HepG2 (cell line): ENCODE results near the gene FRMD8. TPM values are rescaled to one million over a fixed set of nuclear protein-coding genes. Genes with fewer than 3 reads are reported as not detected.

Source experiments
- AGO2 ChIP-seq: fragments of 200-400 bp; formaldehyde crosslinking; optimal IDR thresholded peaks from 2 replicates; pipeline ENCODE3; 2017; ENCODE audit warnings: mild to moderate bottlenecking, low read depth, low read length, moderate library complexity
- ATM ChIP-seq: fragments of 450-650 bp; IDR thresholded peaks from 2 replicates; pipeline ENCODE4 v1.7.1; 2017; ENCODE audit warnings: mild to moderate bottlenecking, borderline replicate concordance
- CBFB ChIP-seq: sonication (generic); formaldehyde crosslinking; IDR thresholded peaks from 2 replicates; pipeline ENCODE4 v1.4.0; 2020; ENCODE audit warnings: missing genetic modification reagents
- FOXO1 ChIP-seq: sonication (generic); formaldehyde crosslinking; IDR thresholded peaks from 2 replicates; pipeline ENCODE4 v1.4.0; 2020; ENCODE audit warnings: missing genetic modification reagents
- HES4 ChIP-seq: sonication (generic); formaldehyde crosslinking; IDR thresholded peaks from 2 replicates; pipeline ENCODE4 v1.9.0; 2021; ENCODE audit warnings: mild to moderate bottlenecking, missing genetic modification reagents, borderline replicate concordance
- POLR2AphosphoS5 ChIP-seq: IDR thresholded peaks from 2 replicates; pipeline ENCODE4 v1.6.1; 2012; ENCODE audit warnings: low read depth, low read length
- POLR2G ChIP-seq: fragments of 200-400 bp; formaldehyde crosslinking; IDR thresholded peaks from 2 replicates; pipeline ENCODE4 v1.6.1; 2018; ENCODE audit warnings: mild to moderate bottlenecking, low read depth, low read length, moderate library complexity
- RBFOX2 ChIP-seq: fragments of 200-400 bp; formaldehyde crosslinking; IDR thresholded peaks from 2 replicates; pipeline ENCODE4 v1.6.1; 2017; ENCODE audit warnings: low read depth, mild to moderate bottlenecking, low read length
- RBM22 ChIP-seq: fragments of 200-400 bp; formaldehyde crosslinking; optimal IDR thresholded peaks from 2 replicates; pipeline ENCODE3; 2017; ENCODE audit warnings: mild to moderate bottlenecking, low read length, moderate library complexity
- ZFP36L2 ChIP-seq: sonication (generic); formaldehyde crosslinking; IDR thresholded peaks from 2 replicates; pipeline ENCODE4 v1.4.0; 2020; ENCODE audit warnings: missing genetic modification reagents
- ZFP37 ChIP-seq: sonication (generic); formaldehyde crosslinking; IDR thresholded peaks from 2 replicates; pipeline ENCODE4 v1.4.0; 2020; ENCODE audit warnings: missing genetic modification reagents, borderline replicate concordance
- ZNF180 ChIP-seq: sonication (generic); formaldehyde crosslinking; IDR thresholded peaks from 2 replicates; pipeline ENCODE4 v1.4.0; 2020; ENCODE audit warnings: low read depth, missing genetic modification reagents, borderline replicate concordance
- ZNF331 ChIP-seq: sonication (generic); formaldehyde crosslinking; IDR thresholded peaks from 2 replicates; pipeline ENCODE4 v1.4.0; 2020; ENCODE audit warnings: missing genetic modification reagents
- ZNF562 ChIP-seq: sonication (generic); formaldehyde crosslinking; IDR thresholded peaks from 2 replicates; pipeline ENCODE4 v1.8.0; 2022; ENCODE audit warnings: missing genetic modification reagents, borderline replicate concordance
- ZNF768 ChIP-seq: sonication (generic); formaldehyde crosslinking; IDR thresholded peaks from 2 replicates; pipeline ENCODE4 v1.4.0; 2020; ENCODE audit warnings: missing genetic modification reagents
- ZNF850 ChIP-seq: sonication (generic); formaldehyde crosslinking; conservative IDR thresholded peaks from 2 replicates; pipeline ENCODE4 v1.9.0; 2021; ENCODE audit warnings: mild to moderate bottlenecking, missing genetic modification reagents
- polyA plus RNA-seq, 8 experiments: library from polyadenylated mRNA; depleted of rRNA in 3 of 8; stranded (reverse) in 7 of 8; unstranded in 1 of 8; fragments of >200 nt; fragmentation: Illumina TruSeq in 4 of 8; extraction: Trizol in 4 of 8; gene quantifications; 2 replicates each; pipeline versions ENCODE4 v1.2.1 to v1.2.3, GENCODE V29; 2011 to 2016; ENCODE audit warnings: low read depth in 4 of 8, missing spikeins in 1 of 8, mixed read lengths in 1 of 8; ENCODE audit not compliant: insufficient read depth in 1 of 8
- total RNA-seq, 5 experiments: library from RNA; depleted of rRNA; stranded (reverse); fragments of >200 nt; fragmentation: Illumina TruSeq; extraction: Trizol; gene quantifications; 2 replicates each; pipeline ENCODE4 v1.2.3, GENCODE V29; 2016; ENCODE audit warnings: low read depth in 1 of 5
- TF ChIP-seq, protein P1 (sequence below): sonication (generic); formaldehyde crosslinking; IDR thresholded peaks from 2 replicates; pipeline ENCODE4 v1.9.0; 2021; ENCODE audit warnings: mild to moderate bottlenecking, missing genetic modification reagents
- TF ChIP-seq, protein P2 (sequence below): sonication (generic); formaldehyde crosslinking; IDR thresholded peaks from 2 replicates; pipeline ENCODE4 v1.4.0; 2020; ENCODE audit warnings: mild to moderate bottlenecking, missing genetic modification reagents
- TF ChIP-seq, protein P3 (sequence below): sonication (generic); formaldehyde crosslinking; IDR thresholded peaks from 2 replicates; pipeline ENCODE4 v1.8.1; 2023; ENCODE audit warnings: mild to moderate bottlenecking, missing genetic modification reagents
- TF ChIP-seq, protein P4 (sequence below): sonication (generic); formaldehyde crosslinking; IDR thresholded peaks from 2 replicates; pipeline ENCODE4 v1.4.0; 2020; ENCODE audit warnings: low read depth, mild to moderate bottlenecking, missing genetic modification reagents

The FRMD8 gene
- total and polyA plus RNA-seq, 2 of the 13 experiments (the other 11 are each of a cell fraction or from before 2014, with no cell fraction given): 5.8 to 20.6 TPM

DNA sequence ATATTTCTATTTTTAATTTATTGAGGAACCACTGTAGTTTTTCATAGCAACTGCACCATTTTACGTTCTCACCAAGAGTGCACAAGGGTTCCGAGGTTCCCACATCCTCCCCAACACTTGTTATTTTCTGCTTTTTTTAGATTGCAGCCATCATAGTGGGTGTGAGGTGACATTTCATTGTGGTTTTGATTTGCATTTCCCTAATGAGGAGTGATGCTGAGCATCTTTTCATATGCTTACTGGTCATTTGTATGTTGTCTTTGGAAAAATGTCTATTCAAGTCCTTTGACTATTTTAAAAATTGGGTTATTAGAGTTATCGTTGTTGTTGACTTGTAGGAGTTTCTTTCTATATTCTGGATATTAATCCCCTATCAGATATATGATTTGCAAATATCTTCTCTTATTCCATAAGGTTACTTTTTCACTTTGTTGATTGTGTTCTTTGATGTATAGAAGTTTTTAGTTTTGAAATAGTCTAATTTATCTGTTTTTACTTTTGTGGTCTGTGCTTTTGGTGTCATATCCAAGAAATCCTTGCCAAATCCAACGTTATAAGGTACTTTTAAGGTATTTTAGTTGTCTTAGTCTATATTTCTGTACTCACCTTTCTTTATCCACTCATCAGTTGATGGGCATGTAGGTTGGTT lies 45.1 kb downstream of the FRMD8 start (continued):
- TF ChIP-seq, protein P1, sequence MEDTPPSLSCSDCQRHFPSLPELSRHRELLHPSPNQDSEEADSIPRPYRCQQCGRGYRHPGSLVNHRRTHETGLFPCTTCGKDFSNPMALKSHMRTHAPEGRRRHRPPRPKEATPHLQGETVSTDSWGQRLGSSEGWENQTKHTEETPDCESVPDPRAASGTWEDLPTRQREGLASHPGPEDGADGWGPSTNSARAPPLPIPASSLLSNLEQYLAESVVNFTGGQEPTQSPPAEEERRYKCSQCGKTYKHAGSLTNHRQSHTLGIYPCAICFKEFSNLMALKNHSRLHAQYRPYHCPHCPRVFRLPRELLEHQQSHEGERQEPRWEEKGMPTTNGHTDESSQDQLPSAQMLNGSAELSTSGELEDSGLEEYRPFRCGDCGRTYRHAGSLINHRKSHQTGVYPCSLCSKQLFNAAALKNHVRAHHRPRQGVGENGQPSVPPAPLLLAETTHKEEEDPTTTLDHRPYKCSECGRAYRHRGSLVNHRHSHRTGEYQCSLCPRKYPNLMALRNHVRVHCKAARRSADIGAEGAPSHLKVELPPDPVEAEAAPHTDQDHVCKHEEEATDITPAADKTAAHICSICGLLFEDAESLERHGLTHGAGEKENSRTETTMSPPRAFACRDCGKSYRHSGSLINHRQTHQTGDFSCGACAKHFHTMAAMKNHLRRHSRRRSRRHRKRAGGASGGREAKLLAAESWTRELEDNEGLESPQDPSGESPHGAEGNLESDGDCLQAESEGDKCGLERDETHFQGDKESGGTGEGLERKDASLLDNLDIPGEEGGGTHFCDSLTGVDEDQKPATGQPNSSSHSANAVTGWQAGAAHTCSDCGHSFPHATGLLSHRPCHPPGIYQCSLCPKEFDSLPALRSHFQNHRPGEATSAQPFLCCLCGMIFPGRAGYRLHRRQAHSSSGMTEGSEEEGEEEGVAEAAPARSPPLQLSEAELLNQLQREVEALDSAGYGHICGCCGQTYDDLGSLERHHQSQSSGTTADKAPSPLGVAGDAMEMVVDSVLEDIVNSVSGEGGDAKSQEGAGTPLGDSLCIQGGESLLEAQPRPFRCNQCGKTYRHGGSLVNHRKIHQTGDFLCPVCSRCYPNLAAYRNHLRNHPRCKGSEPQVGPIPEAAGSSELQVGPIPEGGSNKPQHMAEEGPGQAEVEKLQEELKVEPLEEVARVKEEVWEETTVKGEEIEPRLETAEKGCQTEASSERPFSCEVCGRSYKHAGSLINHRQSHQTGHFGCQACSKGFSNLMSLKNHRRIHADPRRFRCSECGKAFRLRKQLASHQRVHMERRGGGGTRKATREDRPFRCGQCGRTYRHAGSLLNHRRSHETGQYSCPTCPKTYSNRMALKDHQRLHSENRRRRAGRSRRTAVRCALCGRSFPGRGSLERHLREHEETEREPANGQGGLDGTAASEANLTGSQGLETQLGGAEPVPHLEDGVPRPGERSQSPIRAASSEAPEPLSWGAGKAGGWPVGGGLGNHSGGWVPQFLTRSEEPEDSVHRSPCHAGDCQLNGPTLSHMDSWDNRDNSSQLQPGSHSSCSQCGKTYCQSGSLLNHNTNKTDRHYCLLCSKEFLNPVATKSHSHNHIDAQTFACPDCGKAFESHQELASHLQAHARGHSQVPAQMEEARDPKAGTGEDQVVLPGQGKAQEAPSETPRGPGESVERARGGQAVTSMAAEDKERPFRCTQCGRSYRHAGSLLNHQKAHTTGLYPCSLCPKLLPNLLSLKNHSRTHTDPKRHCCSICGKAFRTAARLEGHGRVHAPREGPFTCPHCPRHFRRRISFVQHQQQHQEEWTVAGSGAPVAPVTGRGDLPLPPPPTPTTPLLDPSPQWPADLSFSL (CRISPR knock-in tag): no peak
- TF ChIP-seq ZFP36L2 (CRISPR knock-in tag): no peak
- TF ChIP-seq ZNF331: no peak
- TF ChIP-seq, protein P2, sequence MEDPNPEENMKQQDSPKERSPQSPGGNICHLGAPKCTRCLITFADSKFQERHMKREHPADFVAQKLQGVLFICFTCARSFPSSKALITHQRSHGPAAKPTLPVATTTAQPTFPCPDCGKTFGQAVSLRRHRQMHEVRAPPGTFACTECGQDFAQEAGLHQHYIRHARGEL (CRISPR knock-in tag): no peak
- no peak for TF ChIP-seq ZNF562 (CRISPR knock-in tag)
- no peak for TF ChIP-seq CBFB
- peak; percentile 76 for TF ChIP-seq POLR2G
- peak; percentile 20 for TF ChIP-seq AGO2
- no peak for TF ChIP-seq HES4 (CRISPR knock-in tag)
- TF ChIP-seq, protein P3, sequence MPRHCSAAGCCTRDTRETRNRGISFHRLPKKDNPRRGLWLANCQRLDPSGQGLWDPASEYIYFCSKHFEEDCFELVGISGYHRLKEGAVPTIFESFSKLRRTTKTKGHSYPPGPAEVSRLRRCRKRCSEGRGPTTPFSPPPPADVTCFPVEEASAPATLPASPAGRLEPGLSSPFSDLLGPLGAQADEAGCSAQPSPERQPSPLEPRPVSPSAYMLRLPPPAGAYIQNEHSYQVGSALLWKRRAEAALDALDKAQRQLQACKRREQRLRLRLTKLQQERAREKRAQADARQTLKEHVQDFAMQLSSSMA (CRISPR knock-in tag): no peak
- no peak for TF ChIP-seq ZFP37 (CRISPR knock-in tag)
- no peak for TF ChIP-seq FOXO1 (CRISPR knock-in tag)
- TF ChIP-seq ATM: no peak
- TF ChIP-seq ZNF850: no peak
- peak; percentile 61; the same call in 1 of the 2 replicates for TF ChIP-seq RBFOX2
- TF ChIP-seq RBM22: peak; percentile 70
- TF ChIP-seq ZNF768 (CRISPR knock-in tag): no peak
- 0 out of 2 replicates have a peak, but pooled peaks have one; percentile 23 for TF ChIP-seq POLR2AphosphoS5
- no peak for TF ChIP-seq ZNF180 (CRISPR knock-in tag)
- TF ChIP-seq, protein P4, sequence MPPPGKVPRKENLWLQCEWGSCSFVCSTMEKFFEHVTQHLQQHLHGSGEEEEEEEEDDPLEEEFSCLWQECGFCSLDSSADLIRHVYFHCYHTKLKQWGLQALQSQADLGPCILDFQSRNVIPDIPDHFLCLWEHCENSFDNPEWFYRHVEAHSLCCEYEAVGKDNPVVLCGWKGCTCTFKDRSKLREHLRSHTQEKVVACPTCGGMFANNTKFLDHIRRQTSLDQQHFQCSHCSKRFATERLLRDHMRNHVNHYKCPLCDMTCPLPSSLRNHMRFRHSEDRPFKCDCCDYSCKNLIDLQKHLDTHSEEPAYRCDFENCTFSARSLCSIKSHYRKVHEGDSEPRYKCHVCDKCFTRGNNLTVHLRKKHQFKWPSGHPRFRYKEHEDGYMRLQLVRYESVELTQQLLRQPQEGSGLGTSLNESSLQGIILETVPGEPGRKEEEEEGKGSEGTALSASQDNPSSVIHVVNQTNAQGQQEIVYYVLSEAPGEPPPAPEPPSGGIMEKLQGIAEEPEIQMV: no peak
